ENCODE results near the gene BCAS1.
"Not testable (repeated sequence)": the region's sequence is repeated elsewhere in the genome, so short reads cannot be mapped to it uniquely, and the experiment has no call there.

The BCAS1 gene

GRCh38 chr20:53975761-53976160 lies 94.6 kb downstream of the BCAS1 start:
- peaks cover 3% of the 10 kb centered on the region; the same call in 1 of the 2 replicates for H3K27me3 ChIP-seq
- no peaks in the 10 kb centered on the region; the same call in 1 of the 2 replicates for H3K9me3 ChIP-seq
- TF ChIP-seq CTCF (IDR thresholded peaks at IDR 0.05; ENCODE audit: low read depth, low read length): no peak
- DNase-seq: no peak
- H3K4me3 ChIP-seq (ENCODE audit: low read depth, low read length): no peak overlapping the region
- no peaks in the 10 kb centered on the region for H3K36me3 ChIP-seq
- H3K4me1 ChIP-seq: no peaks in the 10 kb centered on the region

GRCh38 chr20:53974785-53975555 lies 95.4 kb downstream of the BCAS1 start:
- H3K4me1 ChIP-seq: no peaks in the 10 kb centered on the region
- no peaks in the 10 kb centered on the region for H3K36me3 ChIP-seq
- TF ChIP-seq CTCF (IDR thresholded peaks at IDR 0.05; ENCODE audit: low read depth, low read length): no peak
- no peak for DNase-seq
- H3K27me3 ChIP-seq: 0 out of 2 replicates have a peak, but pooled peaks cover 3% of the 10 kb centered on the region
- no peak overlapping the region for H3K4me3 ChIP-seq (ENCODE audit: low read depth, low read length)
- H3K9me3 ChIP-seq: no peaks in the 10 kb centered on the region; the same call in 1 of the 2 replicates

- H3K27me3 ChIP-seq; DNase-seq; H3K9me3 ChIP-seq; H3K4me3 ChIP-seq (ENCODE audit: low read depth, low read length); H3K4me1 ChIP-seq; H3K36me3 ChIP-seq: not testable (repeated sequence)
Observed at GRCh38 chr20:53973882-53974281, 96.5 kb downstream of the BCAS1 start.

GRCh38 chr20:53972179-53972578 lies 98.2 kb downstream of the BCAS1 start:
- no peak for TF ChIP-seq CTCF (IDR thresholded peaks at IDR 0.05; ENCODE audit: low read depth, low read length)
- no peaks in the 10 kb centered on the region for H3K4me1 ChIP-seq
- H3K9me3 ChIP-seq: no peaks in the 10 kb centered on the region; the same call in 1 of the 2 replicates
- no peak overlapping the region for H3K4me3 ChIP-seq (ENCODE audit: low read depth, low read length)
- DNase-seq: no peak
- H3K27me3 ChIP-seq: 0 out of 2 replicates have a peak, but pooled peaks cover 5% of the 10 kb centered on the region
- no peaks in the 10 kb centered on the region for H3K36me3 ChIP-seq

GRCh38 chr20:53971096-53971683 lies 99.2 kb downstream of the BCAS1 start:
- no peak for DNase-seq
- no peaks in the 10 kb centered on the region; the same call in 1 of the 2 replicates for H3K9me3 ChIP-seq
- H3K36me3 ChIP-seq: no peaks in the 10 kb centered on the region
- no peak for TF ChIP-seq CTCF (IDR thresholded peaks at IDR 0.05; ENCODE audit: low read depth, low read length)
- H3K27me3 ChIP-seq: 0 out of 2 replicates have a peak, but pooled peaks cover 5% of the 10 kb centered on the region
- H3K4me3 ChIP-seq (ENCODE audit: low read depth, low read length): no peak overlapping the region
- H3K4me1 ChIP-seq: no peaks in the 10 kb centered on the region

GRCh38 chr20:53970232-53970631 lies 100.2 kb downstream of the BCAS1 start:
- TF ChIP-seq CTCF (IDR thresholded peaks at IDR 0.05; ENCODE audit: low read depth, low read length): no peak
- DNase-seq: no peak
- H3K27me3 ChIP-seq: 0 out of 2 replicates have a peak, but pooled peaks cover 5% of the 10 kb centered on the region
- H3K36me3 ChIP-seq: no peaks in the 10 kb centered on the region
- H3K9me3 ChIP-seq: no peaks in the 10 kb centered on the region; the same call in 1 of the 2 replicates
- H3K4me3 ChIP-seq (ENCODE audit: low read depth, low read length): no peak overlapping the region
- H3K4me1 ChIP-seq: no peaks in the 10 kb centered on the region
